HepG2 (cell line): ENCODE results near the gene RPS6KC1. TPM values are rescaled to one million over a fixed set of nuclear protein-coding genes. Genes with fewer than 3 reads are reported as not detected.

Source experiments
- ATAC-seq: fragments of 200-7000 bp; cut with Tn5 transposase; 3 replicates; pipeline ENCODE4 v1.9.1; 2020; ENCODE audit warnings: mild to moderate bottlenecking, moderate library complexity
- BruUV-seq: library from RNA; stranded (reverse); fragments of 400-500 nt; replicated peaks from 2 replicates; lab custom pipeline; 2021; lab: Mats Ljungman, UMichigan
- CTCF ChIA-PET: fragments of 300-600 bp; formaldehyde crosslinking; extraction: SDS; loops from one replicate; lab custom pipeline; 2021; ENCODE audit warnings: low total read pairs, inconsistent platforms, low intra/inter-chr PET ratio; lab: Yijun Ruan, JAX
- POLR2A ChIA-PET: fragments of 350-600 bp; sonication (Branson Sonifier 250); formaldehyde crosslinking; loops from one replicate; lab custom pipeline; 2020; ENCODE audit warnings: antibody characterized with exemption, inconsistent platforms; lab: Yijun Ruan, JAX
- DNase-seq: peaks from one replicate; pipeline ENCODE4 v3.0.0-alpha.2; 2015; ENCODE audit warnings: low spot score
- FAIRE-seq: peaks from 3 replicates; lab custom pipeline; 2011; peaks lifted over from hg19 to GRCh38; lab: Jason Lieb, UNC
- H2AFZ ChIP-seq: one replicate; pipeline ENCODE4 v1.6.1; 2011; ENCODE audit warnings: low read length, inconsistent platforms
- H3K27ac ChIP-seq: fragments of 300-600 bp; 3 replicates; pipeline ENCODE4 v1.8.0; 2011; ENCODE audit warnings: mixed run types, mild to moderate bottlenecking, mixed read lengths, low read length, inconsistent platforms; ENCODE audit not compliant: insufficient read depth; ENCODE audit errors: extremely low read length
- H3K27me3 ChIP-seq, 2 experiments: fragments of 200-600 bp in 1 of 2; 2 replicates in 1 of 2; 3 replicates in 1 of 2; pipeline versions ENCODE4 v1.6.0 to v1.8.0; 2011; ENCODE audit warnings: low read length in 2 of 2, mild to moderate bottlenecking in 2 of 2, moderate library complexity in 2 of 2, inconsistent platforms in 1 of 2; ENCODE audit not compliant: insufficient read depth in 2 of 2, control insufficient read depth in 1 of 2
- H3K36me3 ChIP-seq, 2 experiments: fragments of 200-600 bp in 1 of 2; replicated peaks in 1 of 2; 2 replicates in 1 of 2; 3 replicates in 1 of 2; pipeline versions ENCODE4 v1.5.1 to v1.8.0; 2011; ENCODE audit warnings: low read length in 2 of 2, inconsistent platforms in 1 of 2; ENCODE audit not compliant: insufficient read depth in 2 of 2, control insufficient read depth in 1 of 2
- H3K4me1 ChIP-seq: 2 replicates; pipeline ENCODE4 v1.5.1; 2012; ENCODE audit warnings: low read length, inconsistent platforms; ENCODE audit not compliant: insufficient read depth
- H3K4me2 ChIP-seq: 2 replicates; pipeline ENCODE4 v1.6.0; 2011; ENCODE audit warnings: low read depth, low read length, inconsistent platforms
- H3K4me3 ChIP-seq, 3 experiments: fragments of 200-600 bp in 1 of 3; sonication (generic), shearing (Covaris generic) in 1 of 3; replicated peaks in 1 of 3; 2 replicates each; pipeline ENCODE4 v1.5.1; 2011 to 2016; ENCODE audit warnings: low read length in 3 of 3, inconsistent platforms in 2 of 3, low read depth in 2 of 3, mild to moderate bottlenecking in 2 of 3, control low read depth in 1 of 3, mixed read lengths in 1 of 3; ENCODE audit not compliant: insufficient read depth in 1 of 3
- H3K79me2 ChIP-seq: one replicate; pipeline ENCODE4 v1.6.1; 2011; ENCODE audit warnings: low read length, inconsistent platforms; ENCODE audit not compliant: insufficient read depth
- H3K9ac ChIP-seq: 2 replicates; pipeline ENCODE4 v1.6.0; 2011; ENCODE audit warnings: mild to moderate bottlenecking, low read depth, low read length, inconsistent platforms; ENCODE audit not compliant: insufficient read depth
- H3K9me3 ChIP-seq: 2 replicates; pipeline ENCODE4 v1.5.1; 2012; ENCODE audit warnings: mild to moderate bottlenecking, low read length
- H4K20me1 ChIP-seq: 2 replicates; pipeline ENCODE4 v1.6.0; 2011; ENCODE audit warnings: inconsistent platforms, mild to moderate bottlenecking, low read length, moderate library complexity; ENCODE audit not compliant: insufficient read depth
- AKNA ChIP-seq: sonication (generic); formaldehyde crosslinking; IDR thresholded peaks from 2 replicates; pipeline ENCODE4 v1.4.0; 2020; ENCODE audit warnings: missing genetic modification reagents, borderline replicate concordance
- ARNTL ChIP-seq: sonication (generic); formaldehyde crosslinking; IDR thresholded peaks from 2 replicates; pipeline ENCODE4 v1.4.0; 2020; ENCODE audit warnings: mild to moderate bottlenecking, missing genetic modification reagents
- ATF2 ChIP-seq: sonication (generic); formaldehyde crosslinking; IDR thresholded peaks from 2 replicates; pipeline ENCODE4 v1.4.0; 2020; ENCODE audit warnings: missing genetic modification reagents
- HMG20A ChIP-seq: IDR thresholded peaks from 2 replicates; pipeline ENCODE4 v1.6.1; 2016; ENCODE audit warnings: borderline replicate concordance
- HNF4G ChIP-seq, 2 experiments: sonication (generic) in 1 of 2; formaldehyde crosslinking in 1 of 2; IDR thresholded peaks; 2 replicates each; pipeline versions ENCODE4 v1.4.0 to v1.6.1; 2011 to 2020; ENCODE audit warnings: borderline replicate concordance in 2 of 2, low read depth in 2 of 2, mild to moderate bottlenecking in 2 of 2, low read length in 1 of 2, missing genetic modification reagents in 1 of 2, moderate library complexity in 1 of 2
- KLF16 ChIP-seq, 2 experiments: sonication (generic) in 1 of 2; formaldehyde crosslinking in 1 of 2; IDR thresholded peaks; 2 replicates each; pipeline versions ENCODE4 v1.6.1 to v1.8.0; 2016 to 2023; ENCODE audit warnings: missing genetic modification reagents in 2 of 2, missing compliant biosample characterization in 1 of 2
- NFRKB ChIP-seq: fragments of 450-650 bp; IDR thresholded peaks from 2 replicates; pipeline ENCODE4 v1.6.1; 2017
- RFX5 ChIP-seq: IDR thresholded peaks from 2 replicates; pipeline ENCODE4 v1.6.1; 2011; ENCODE audit warnings: low read depth, low read length, improper control_type of control experiment
- ZBTB8A ChIP-seq: sonication (generic); formaldehyde crosslinking; IDR thresholded peaks from 2 replicates; pipeline ENCODE4 v1.4.0; 2020; ENCODE audit warnings: mild to moderate bottlenecking, low read depth, missing genetic modification reagents, borderline replicate concordance
- ZFP37 ChIP-seq: sonication (generic); formaldehyde crosslinking; IDR thresholded peaks from 2 replicates; pipeline ENCODE4 v1.4.0; 2020; ENCODE audit warnings: missing genetic modification reagents, borderline replicate concordance
- ZNF251 ChIP-seq: sonication (generic); formaldehyde crosslinking; IDR thresholded peaks from 2 replicates; pipeline ENCODE4 v1.9.0; 2021; ENCODE audit warnings: mild to moderate bottlenecking, missing genetic modification reagents
- ZNF747 ChIP-seq: sonication (generic); formaldehyde crosslinking; IDR thresholded peaks from 2 replicates; pipeline ENCODE4 v1.8.1; 2023; ENCODE audit warnings: missing genetic modification reagents, mild to moderate bottlenecking, borderline replicate concordance
- ZNF784 ChIP-seq: sonication (generic); formaldehyde crosslinking; IDR thresholded peaks from 2 replicates; pipeline ENCODE4 v1.5.1; 2020; ENCODE audit warnings: missing genetic modification reagents, mild to moderate bottlenecking, borderline replicate concordance
- ZZZ3 ChIP-seq: sonication (generic); formaldehyde crosslinking; IDR thresholded peaks from 2 replicates; pipeline ENCODE4 v1.4.0; 2020; ENCODE audit warnings: missing genetic modification reagents, mild to moderate bottlenecking, borderline replicate concordance
- WGBS: methylation state at CpG from one replicate; pipeline ENCODE4 v1.1.6; 2017; ENCODE audit warnings: low lambda C conversion rate; 5-methylcytosine and 5-hydroxymethylcytosine counted together
- in situ Hi-C: cut with HindIII; loops from 2 replicates; pipeline ENCODE4 v1.10.0; 2017; ENCODE audit warnings: low pct_unique_long_range_greater_than_20kb; ENCODE audit not compliant: extremely low pct_ligation_motif_present
- intact Hi-C: fragments of 100-400 bp; cut with micrococcal nuclease; formaldehyde crosslinking; loops from one replicate; pipeline ENCODE4 v1.10.0; 2022; ENCODE audit not compliant: unreplicated experiment
- polyA plus RNA-seq, 8 experiments: library from polyadenylated mRNA; depleted of rRNA in 3 of 8; stranded (reverse) in 7 of 8; unstranded in 1 of 8; fragments of >200 nt; fragmentation: Illumina TruSeq in 4 of 8; extraction: Trizol in 4 of 8; gene quantifications; 2 replicates each; pipeline versions ENCODE4 v1.2.1 to v1.2.3, GENCODE V29; 2011 to 2016; ENCODE audit warnings: low read depth in 4 of 8, missing spikeins in 1 of 8, mixed read lengths in 1 of 8; ENCODE audit not compliant: insufficient read depth in 1 of 8
- total RNA-seq, 5 experiments: library from RNA; depleted of rRNA; stranded (reverse); fragments of >200 nt; fragmentation: Illumina TruSeq; extraction: Trizol; gene quantifications; 2 replicates each; pipeline ENCODE4 v1.2.3, GENCODE V29; 2016; ENCODE audit warnings: low read depth in 1 of 5
- TF ChIP-seq, protein P1 (sequence below): IDR thresholded peaks from 2 replicates; pipeline ENCODE4 v1.6.1; 2016; ENCODE audit warnings: mild to moderate bottlenecking, missing biosample characterization, missing genetic modification reagents
- TF ChIP-seq, protein P2 (sequence below): sonication (generic); formaldehyde crosslinking; IDR thresholded peaks from 2 replicates; pipeline ENCODE4 v1.4.0; 2020; ENCODE audit warnings: missing genetic modification reagents, borderline replicate concordance

Gene RPS6KC1
- total and polyA plus RNA-seq, 2 of the 13 experiments (the other 11 are each of a cell fraction or from before 2014, with no cell fraction given): 11.0 to 25.2 TPM

DNA sequence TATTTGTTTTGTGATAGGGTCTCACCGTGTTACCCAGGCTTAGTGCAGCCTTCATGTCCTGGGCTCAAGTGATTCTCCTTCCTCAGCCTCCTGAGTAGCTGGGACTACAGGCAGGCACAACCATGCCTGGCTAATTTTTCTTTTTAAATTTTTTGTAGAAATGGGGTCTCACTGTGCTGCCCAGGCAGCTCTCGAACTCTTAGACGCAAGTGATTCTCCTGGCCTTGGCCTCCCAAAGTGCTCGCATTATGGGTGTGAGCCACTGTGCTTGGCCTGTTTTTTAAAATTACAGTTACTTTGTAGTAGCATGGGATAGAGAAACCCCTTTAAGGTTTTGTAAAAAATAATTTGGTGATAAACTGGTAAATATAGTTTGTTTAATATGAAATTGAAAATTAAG lies 69.9 kb downstream of the RPS6KC1 start:
- 94% methylated on average over 4 of the region's 4 CpGs for WGBS
- Histone ChIP-seq H3K4me1 (peaks cover 19% of the 10 kb centered on the region), H3K79me2 (no peaks in the 10 kb centered on the region), H2AFZ (no peak overlapping the region), H3K27me3 (no peaks in the 10 kb centered on the region), H4K20me1 (no peaks in the 10 kb centered on the region), H3K9me3 (no peaks in the 10 kb centered on the region), H3K27ac (no peak overlapping the region), H3K4me2 (no peak overlapping the region), H3K4me3 (no peak overlapping the region), H3K36me3 (no peaks in the 10 kb centered on the region; a peak in 1 of 5 replicates), H3K9ac (no peak overlapping the region)
- in situ Hi-C loops (loop anchor here (10.0 kb wide), 1 partner anchor 1004 kb away; no protein-coding TSS in a partner anchor), intact Hi-C loops (loop anchor here (5.0 to 10.0 kb wide), 4 partner anchors 121 to 1204 kb away; no protein-coding TSS in a partner anchor)
- ATAC-seq (no peak), FAIRE-seq (no peak), DNase-seq (no peak)
- CTCF ChIA-PET: no interaction called here
- POLR2A ChIA-PET: no interaction called here
- no TSS peak for BruUV-seq
- TF ChIP-seq ARNTL (CRISPR knock-in tag) (no peak), RFX5 (no peak), AKNA (no peak), HMG20A (CRISPR knock-in tag) (no peak), NFRKB (no peak), ZZZ3 (no peak), ZFP37 (CRISPR knock-in tag) (no peak), KLF16 (CRISPR knock-in tag; IDR thresholded peaks at IDR 0.05) (no peak), ZNF747 (CRISPR knock-in tag) (no peak), ZNF784 (CRISPR knock-in tag) (no peak), ATF2 (CRISPR knock-in tag) (no peak), HNF4G (IDR thresholded peaks at IDR 0.05; ENCODE audit: borderline replicate concordance, low read depth, low read length) (no peak), HNF4G (CRISPR knock-in tag; IDR thresholded peaks at IDR 0.05; ENCODE audit: borderline replicate concordance, low read depth) (no peak), ZNF251 (CRISPR knock-in tag) (no peak), ZBTB8A (CRISPR knock-in tag) (no peak)
- TF ChIP-seq, protein P1, sequence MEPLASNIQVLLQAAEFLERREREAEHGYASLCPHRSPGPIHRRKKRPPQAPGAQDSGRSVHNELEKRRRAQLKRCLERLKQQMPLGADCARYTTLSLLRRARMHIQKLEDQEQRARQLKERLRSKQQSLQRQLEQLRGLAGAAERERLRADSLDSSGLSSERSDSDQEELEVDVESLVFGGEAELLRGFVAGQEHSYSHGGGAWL: no peak
- TF ChIP-seq, protein P2, sequence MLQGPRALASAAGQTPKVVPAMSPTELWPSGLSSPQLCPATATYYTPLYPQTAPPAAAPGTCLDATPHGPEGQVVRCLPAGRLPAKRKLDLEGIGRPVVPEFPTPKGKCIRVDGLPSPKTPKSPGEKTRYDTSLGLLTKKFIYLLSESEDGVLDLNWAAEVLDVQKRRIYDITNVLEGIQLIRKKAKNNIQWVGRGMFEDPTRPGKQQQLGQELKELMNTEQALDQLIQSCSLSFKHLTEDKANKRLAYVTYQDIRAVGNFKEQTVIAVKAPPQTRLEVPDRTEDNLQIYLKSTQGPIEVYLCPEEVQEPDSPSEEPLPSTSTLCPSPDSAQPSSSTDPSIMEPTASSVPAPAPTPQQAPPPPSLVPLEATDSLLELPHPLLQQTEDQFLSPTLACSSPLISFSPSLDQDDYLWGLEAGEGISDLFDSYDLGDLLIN (CRISPR knock-in tag): no peak
